HK-2 (cell line): ENCODE measurements around the gene FNDC1.

Source experiments
- DNase-seq: peaks from one replicate; pipeline ENCODE4 v3.0.0-alpha.2; 2018; ENCODE audit not compliant: unreplicated experiment

Gene FNDC1

GRCh38 chr6:159305804-159306537, 136.8 kb downstream of the FNDC1 start:
- no peak for DNase-seq

- no peak for DNase-seq
Observed at GRCh38 chr6:159307246-159307790, 138.1 kb downstream of the FNDC1 start.

- DNase-seq = no peak
Observed at GRCh38 chr6:159308198-159308597, 139.0 kb downstream of the FNDC1 start.

DNA sequence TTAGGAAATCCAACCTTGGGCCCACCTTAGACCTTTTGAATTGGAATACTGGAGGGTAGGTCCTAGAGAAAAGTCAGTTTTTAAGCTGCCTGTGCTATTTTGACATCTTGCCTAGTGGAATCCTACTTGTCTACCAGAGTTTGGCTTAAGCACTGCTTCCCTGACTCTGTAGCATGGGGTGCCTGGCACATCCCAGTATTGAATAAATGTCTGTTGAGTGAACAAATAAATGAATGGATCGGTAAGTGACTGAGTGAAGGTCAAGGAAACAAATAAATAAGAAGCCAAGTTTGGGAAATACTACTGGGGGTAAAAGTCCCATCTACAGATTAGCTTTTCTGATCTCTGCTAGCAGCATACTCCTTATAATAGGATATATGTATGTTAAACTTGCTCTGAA, 140.5 kb downstream of the FNDC1 start:
- no peak for DNase-seq

DNA sequence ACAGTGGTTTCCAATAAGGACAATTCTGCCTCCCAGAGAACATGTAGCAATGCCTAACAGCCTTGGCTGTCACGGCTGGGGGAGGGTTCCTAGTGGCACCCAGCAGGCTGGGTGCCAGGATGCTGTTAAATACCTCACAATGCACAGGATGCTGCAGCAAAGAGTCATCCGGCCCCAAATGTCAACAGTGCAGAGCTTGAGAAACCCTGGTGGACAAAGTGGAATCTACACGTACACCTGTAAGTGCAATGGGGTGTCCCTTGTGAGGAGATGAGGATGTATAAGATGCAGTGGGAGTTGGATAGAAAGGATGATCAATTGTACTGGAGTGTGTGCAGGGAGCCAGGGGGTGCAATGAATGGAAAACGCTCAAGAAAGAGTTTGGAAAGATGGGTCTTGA, 142.4 kb downstream of the FNDC1 start:
- no peak for DNase-seq

DNA sequence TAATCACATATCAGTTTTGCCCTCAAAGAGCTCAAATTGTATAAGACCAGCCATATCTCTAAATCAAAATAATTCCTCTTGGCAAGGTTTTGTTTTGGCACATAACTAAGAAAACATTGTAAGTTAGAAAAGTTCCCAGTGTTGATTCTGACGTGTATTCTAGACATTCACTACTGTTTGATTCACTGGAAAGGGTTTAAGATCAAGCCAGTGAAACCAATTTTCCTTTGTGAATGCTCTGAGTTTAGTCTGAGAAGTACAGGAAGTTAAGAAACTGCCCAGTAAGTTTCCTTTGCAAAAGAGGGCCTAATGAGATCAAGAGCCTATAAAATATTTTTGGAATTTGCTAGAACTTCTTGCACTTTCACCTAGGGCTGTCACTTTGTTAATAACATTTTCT, 143.0 kb downstream of the FNDC1 start:
- no peak for DNase-seq

DNA sequence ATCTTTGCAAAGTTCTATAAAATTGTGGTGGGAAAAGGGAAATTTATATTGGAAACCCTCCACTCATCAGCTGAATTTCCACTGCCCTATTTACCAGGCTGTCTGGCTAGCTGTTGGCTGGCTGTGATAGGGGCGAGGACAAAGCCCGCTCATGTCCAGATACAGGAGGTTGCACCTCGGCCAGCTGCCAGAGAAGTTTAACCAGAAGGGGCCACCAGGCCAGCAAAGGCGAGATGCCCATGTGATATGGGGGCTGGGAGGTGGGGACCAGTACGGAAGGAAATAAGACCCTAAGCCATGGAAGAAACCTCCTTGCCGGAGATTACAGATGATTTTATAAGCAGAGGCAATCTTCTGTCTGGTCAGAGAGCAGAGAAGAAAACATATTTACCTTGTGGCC, 143.8 kb downstream of the FNDC1 start:
- DNase-seq = no peak

- no peak for DNase-seq
Observed at GRCh38 chr6:159315562-159315961, 146.4 kb downstream of the FNDC1 start.

GRCh38 chr6:159317430-159317829, 148.2 kb downstream of the FNDC1 start:
- no peak for DNase-seq

DNA sequence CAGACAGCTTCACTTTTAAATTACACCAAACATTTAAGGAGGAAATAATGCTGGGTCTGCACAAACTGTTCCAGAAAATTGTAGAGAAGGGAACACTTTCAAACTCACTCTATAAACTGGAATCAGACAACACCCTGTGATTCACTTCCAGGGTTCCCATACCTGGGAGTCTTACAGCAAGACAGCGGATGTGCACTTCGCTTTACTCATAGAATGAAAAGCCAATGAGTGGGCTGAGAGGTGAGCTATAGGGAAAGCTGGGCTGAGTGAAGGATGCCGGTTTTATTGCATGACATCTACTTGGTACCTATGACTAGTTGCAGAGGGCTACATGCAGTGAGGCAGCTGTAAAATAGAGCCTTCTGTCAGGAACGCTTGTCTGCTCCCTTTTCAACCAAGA, 152.1 kb downstream of the FNDC1 start:
- DNase-seq = no peak
